Panc1 (cell line): Measurements from ENCODE around the gene CHST10.
"Not testable (repeated sequence)": the region's sequence is repeated elsewhere in the genome, so short reads cannot be mapped to it uniquely, and the experiment has no call there.

Experiments used
- POLR2AphosphoS5 ChIP-seq: IDR thresholded peaks from 2 replicates; pipeline ENCODE4 v1.6.1; 2012; ENCODE audit warnings: mild to moderate bottlenecking, low read depth, low read length, moderate library complexity
- TF ChIP-seq, protein P1 (sequence below): fragments of 450-650 bp; IDR thresholded peaks from 2 replicates; pipeline ENCODE4 v1.5.1; 2017; ENCODE audit warnings: mild to moderate bottlenecking

DNA sequence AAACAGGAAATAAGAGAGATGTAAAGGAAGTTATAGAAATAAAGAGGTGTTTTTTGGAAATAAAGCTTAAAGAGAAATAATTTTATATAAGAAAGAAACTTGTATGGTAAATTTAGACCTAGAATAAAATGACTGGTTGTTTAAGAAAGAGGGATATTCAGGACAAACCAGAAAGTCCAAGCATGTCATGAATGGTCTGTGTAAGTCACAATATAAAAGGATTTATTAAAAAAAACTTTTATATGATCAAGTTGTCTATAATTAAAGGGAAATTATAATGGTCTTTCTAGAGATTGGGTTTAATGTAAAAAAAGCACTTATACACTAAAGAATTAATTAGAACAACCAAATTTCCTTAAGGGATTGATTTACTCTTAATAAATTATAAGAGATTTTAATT lies 38.9 kb upstream of the CHST10 start:
- TF ChIP-seq, protein P1, sequence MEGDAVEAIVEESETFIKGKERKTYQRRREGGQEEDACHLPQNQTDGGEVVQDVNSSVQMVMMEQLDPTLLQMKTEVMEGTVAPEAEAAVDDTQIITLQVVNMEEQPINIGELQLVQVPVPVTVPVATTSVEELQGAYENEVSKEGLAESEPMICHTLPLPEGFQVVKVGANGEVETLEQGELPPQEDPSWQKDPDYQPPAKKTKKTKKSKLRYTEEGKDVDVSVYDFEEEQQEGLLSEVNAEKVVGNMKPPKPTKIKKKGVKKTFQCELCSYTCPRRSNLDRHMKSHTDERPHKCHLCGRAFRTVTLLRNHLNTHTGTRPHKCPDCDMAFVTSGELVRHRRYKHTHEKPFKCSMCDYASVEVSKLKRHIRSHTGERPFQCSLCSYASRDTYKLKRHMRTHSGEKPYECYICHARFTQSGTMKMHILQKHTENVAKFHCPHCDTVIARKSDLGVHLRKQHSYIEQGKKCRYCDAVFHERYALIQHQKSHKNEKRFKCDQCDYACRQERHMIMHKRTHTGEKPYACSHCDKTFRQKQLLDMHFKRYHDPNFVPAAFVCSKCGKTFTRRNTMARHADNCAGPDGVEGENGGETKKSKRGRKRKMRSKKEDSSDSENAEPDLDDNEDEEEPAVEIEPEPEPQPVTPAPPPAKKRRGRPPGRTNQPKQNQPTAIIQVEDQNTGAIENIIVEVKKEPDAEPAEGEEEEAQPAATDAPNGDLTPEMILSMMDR: not testable (repeated sequence)
- not testable (repeated sequence) for TF ChIP-seq POLR2AphosphoS5
